Hepatocyte (in vitro differentiated cells): ENCODE data around the gene ZBTB4. TPM values are rescaled to one million over a fixed set of nuclear protein-coding genes. Genes with fewer than 3 reads are reported as not detected.

Source experiments
- DNase-seq: peaks from one replicate; pipeline ENCODE4 v3.0.0-alpha.2; 2016; ENCODE audit warnings: low spot score
- H2AFZ ChIP-seq: fragments of 200-600 bp; sonication (generic); 2 replicates; pipeline ENCODE4 v1.6.0; 2016; ENCODE audit warnings: antibody characterized with exemption, mild to moderate bottlenecking
- H3K27ac ChIP-seq: fragments of 200-600 bp; sonication (generic); 2 replicates; pipeline ENCODE4 v1.5.1; 2016; ENCODE audit warnings: mild to moderate bottlenecking
- H3K27me3 ChIP-seq: fragments of 200-600 bp; sonication (generic); 2 replicates; pipeline ENCODE4 v1.6.1; 2016
- H3K36me3 ChIP-seq: fragments of 200-600 bp; sonication (generic); replicated peaks from 2 replicates; pipeline ENCODE4 v1.5.1; 2016; ENCODE audit warnings: low read depth; ENCODE audit not compliant: insufficient read depth
- H3K4me1 ChIP-seq: fragments of 200-600 bp; sonication (generic); 2 replicates; pipeline ENCODE4 v1.5.1; 2016; ENCODE audit warnings: mild to moderate bottlenecking, moderate library complexity; ENCODE audit not compliant: insufficient read depth
- H3K4me2 ChIP-seq: fragments of 200-600 bp; sonication (generic); 2 replicates; pipeline ENCODE4 v1.6.0; 2016
- H3K4me3 ChIP-seq: fragments of 200-600 bp; sonication (generic); 2 replicates; pipeline ENCODE4 v1.5.1; 2016; ENCODE audit warnings: mild to moderate bottlenecking
- H3K79me2 ChIP-seq: fragments of 200-600 bp; sonication (generic); 2 replicates; pipeline ENCODE4 v1.6.0; 2017; ENCODE audit warnings: mild to moderate bottlenecking
- H3K9me2 ChIP-seq: fragments of 200-600 bp; sonication (generic); replicated peaks from 2 replicates; pipeline ENCODE4 v1.6.0; 2017; ENCODE audit warnings: mild to moderate bottlenecking; ENCODE audit not compliant: insufficient read depth
- H3K9me3 ChIP-seq: fragments of 200-600 bp; sonication (generic); 2 replicates; pipeline ENCODE4 v1.5.1; 2016; ENCODE audit warnings: low read depth, mild to moderate bottlenecking
- H4K20me1 ChIP-seq: fragments of 200-600 bp; sonication (generic); 2 replicates; pipeline ENCODE4 v1.6.0; 2016; ENCODE audit warnings: mild to moderate bottlenecking; ENCODE audit not compliant: insufficient read depth, poor library complexity, severe bottlenecking
- EZH2 ChIP-seq: fragments of 200-600 bp; sonication (generic); IDR thresholded peaks from 2 replicates; pipeline ENCODE4 v1.6.1; 2016; ENCODE audit warnings: antibody characterized with exemption, mild to moderate bottlenecking, borderline replicate concordance
- EZH2phosphoT487 ChIP-seq: fragments of 200-600 bp; sonication (generic); IDR thresholded peaks from one replicate; pipeline ENCODE4 v1.6.1; 2018; ENCODE audit warnings: antibody characterized with exemption, mild to moderate bottlenecking, low read depth, moderate library complexity; ENCODE audit not compliant: unreplicated experiment, severe bottlenecking
- WGBS: methylation state at CpG from one replicate; pipeline ENCODE4 v1.1.6; 2016; ENCODE audit warnings: low lambda C conversion rate; ENCODE audit errors: missing lambda C conversion rate; 5-methylcytosine and 5-hydroxymethylcytosine counted together
- polyA plus RNA-seq: library from polyadenylated mRNA; unstranded; fragments of >200 nt; fragmentation: Nextera tagmentation; extraction: Ambion mirVana; gene quantifications from 2 replicates; pipeline ENCODE4 v1.2.1, GENCODE V29; 2016
- total RNA-seq: library from RNA; depleted of rRNA; stranded (reverse); fragments of >200 nt; gene quantifications from 2 replicates; pipeline ENCODE4 v1.2.3, GENCODE V29; 2014
- TF ChIP-seq, protein P1 (sequence below): fragments of 200-600 bp; sonication (generic); IDR thresholded peaks from 2 replicates; pipeline ENCODE4 v1.5.1; 2016; ENCODE audit warnings: antibody characterized with exemption, mild to moderate bottlenecking; ENCODE audit not compliant: poor library complexity

Gene ZBTB4
- total and polyA plus RNA-seq, 2 experiments from 2014 or later = 20.8 to 27.1 TPM

DNA sequence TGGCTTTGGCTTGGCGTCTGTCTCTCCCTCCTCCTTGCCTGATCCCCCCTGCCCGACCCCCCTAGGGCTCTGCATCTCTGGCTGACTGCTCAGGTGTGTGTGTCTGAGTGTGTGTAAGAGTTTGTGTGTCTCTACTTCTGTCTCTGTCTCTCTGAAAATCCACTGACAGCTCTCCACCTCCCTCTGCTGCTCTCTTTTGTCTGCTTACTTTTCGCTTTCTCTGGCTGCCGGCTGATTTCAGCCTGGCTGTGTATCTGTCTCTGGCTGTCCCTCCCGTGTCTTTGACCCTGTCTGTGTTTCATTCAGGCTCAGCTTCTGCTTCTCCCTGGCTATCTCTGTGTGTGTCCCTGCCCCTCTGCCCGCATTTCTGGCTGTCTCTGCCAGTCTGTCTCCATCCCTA lies 63.1 kb downstream of the ZBTB4 start:
- H3K36me3 ChIP-seq = no peaks in the 10 kb centered on the region
- H3K4me1 ChIP-seq = no peaks in the 10 kb centered on the region
- H3K4me3 ChIP-seq = no peak overlapping the region
- 89% methylated on average over 6 of the region's 6 CpGs for WGBS
- TF ChIP-seq, protein P1, sequence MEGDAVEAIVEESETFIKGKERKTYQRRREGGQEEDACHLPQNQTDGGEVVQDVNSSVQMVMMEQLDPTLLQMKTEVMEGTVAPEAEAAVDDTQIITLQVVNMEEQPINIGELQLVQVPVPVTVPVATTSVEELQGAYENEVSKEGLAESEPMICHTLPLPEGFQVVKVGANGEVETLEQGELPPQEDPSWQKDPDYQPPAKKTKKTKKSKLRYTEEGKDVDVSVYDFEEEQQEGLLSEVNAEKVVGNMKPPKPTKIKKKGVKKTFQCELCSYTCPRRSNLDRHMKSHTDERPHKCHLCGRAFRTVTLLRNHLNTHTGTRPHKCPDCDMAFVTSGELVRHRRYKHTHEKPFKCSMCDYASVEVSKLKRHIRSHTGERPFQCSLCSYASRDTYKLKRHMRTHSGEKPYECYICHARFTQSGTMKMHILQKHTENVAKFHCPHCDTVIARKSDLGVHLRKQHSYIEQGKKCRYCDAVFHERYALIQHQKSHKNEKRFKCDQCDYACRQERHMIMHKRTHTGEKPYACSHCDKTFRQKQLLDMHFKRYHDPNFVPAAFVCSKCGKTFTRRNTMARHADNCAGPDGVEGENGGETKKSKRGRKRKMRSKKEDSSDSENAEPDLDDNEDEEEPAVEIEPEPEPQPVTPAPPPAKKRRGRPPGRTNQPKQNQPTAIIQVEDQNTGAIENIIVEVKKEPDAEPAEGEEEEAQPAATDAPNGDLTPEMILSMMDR = no peak
- TF ChIP-seq EZH2 (no peak), EZH2phosphoT487 (no peak)
- no peak overlapping the region for H2AFZ ChIP-seq
- H3K9me2 ChIP-seq = no peaks in the 10 kb centered on the region
- no peak overlapping the region for H3K4me2 ChIP-seq
- H3K27ac ChIP-seq = no peak overlapping the region
- no peaks in the 10 kb centered on the region for H3K9me3 ChIP-seq
- no peaks in the 10 kb centered on the region for H4K20me1 ChIP-seq
- H3K27me3 ChIP-seq = no peaks in the 10 kb centered on the region
- no peaks in the 10 kb centered on the region for H3K79me2 ChIP-seq
- DNase-seq = no peak

DNA sequence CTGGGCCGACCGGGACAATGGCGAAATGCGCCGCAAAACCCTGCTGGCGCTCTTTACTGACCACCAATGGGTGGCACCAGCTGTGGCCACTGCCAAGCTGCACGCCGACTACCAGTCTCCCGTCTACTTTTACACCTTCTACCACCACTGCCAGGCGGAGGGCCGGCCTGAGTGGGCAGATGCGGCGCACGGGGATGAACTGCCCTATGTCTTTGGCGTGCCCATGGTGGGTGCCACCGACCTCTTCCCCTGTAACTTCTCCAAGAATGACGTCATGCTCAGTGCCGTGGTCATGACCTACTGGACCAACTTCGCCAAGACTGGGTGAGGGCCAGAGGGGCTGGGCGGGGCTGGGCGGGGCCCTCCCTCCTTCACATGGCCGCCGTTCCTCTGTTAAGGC lies 63.6 kb downstream of the ZBTB4 start:
- H3K9me2 ChIP-seq = no peaks in the 10 kb centered on the region
- H3K4me1 ChIP-seq = no peaks in the 10 kb centered on the region
- no peak for TF ChIP-seq EZH2
- TF ChIP-seq EZH2phosphoT487 = no peak
- TF ChIP-seq, protein P1 = no peak
- WGBS = 96% methylated on average over 21 of the region's 23 CpGs
- no peak overlapping the region for H2AFZ ChIP-seq
- H3K36me3 ChIP-seq = no peaks in the 10 kb centered on the region
- H3K9me3 ChIP-seq = no peaks in the 10 kb centered on the region
- no peak for DNase-seq
- no peak overlapping the region for H3K27ac ChIP-seq
- no peak overlapping the region for H3K4me2 ChIP-seq
- H4K20me1 ChIP-seq = no peaks in the 10 kb centered on the region
- H3K4me3 ChIP-seq = no peak overlapping the region
- H3K27me3 ChIP-seq = no peaks in the 10 kb centered on the region
- no peaks in the 10 kb centered on the region for H3K79me2 ChIP-seq

DNA sequence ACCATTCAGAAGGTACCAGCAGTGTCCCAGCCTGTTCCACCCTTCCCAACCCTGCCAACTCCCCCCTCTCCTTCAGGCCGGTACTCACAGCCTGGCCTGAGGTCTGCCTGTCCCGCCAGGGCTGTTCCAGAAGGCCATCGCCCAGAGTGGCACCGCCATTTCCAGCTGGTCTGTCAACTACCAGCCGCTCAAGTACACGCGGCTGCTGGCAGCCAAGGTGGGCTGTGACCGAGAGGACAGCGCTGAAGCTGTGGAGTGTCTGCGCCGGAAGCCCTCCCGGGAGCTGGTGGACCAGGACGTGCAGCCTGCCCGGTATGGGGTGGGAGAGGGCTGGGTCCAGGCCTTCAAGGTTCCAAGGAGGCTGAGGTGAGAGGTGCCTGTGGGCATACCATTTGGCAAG lies 64.6 kb downstream of the ZBTB4 start:
- 88% methylated on average over 14 of the region's 14 CpGs for WGBS
- H4K20me1 ChIP-seq = no peaks in the 10 kb centered on the region
- H2AFZ ChIP-seq = no peak overlapping the region
- no peaks in the 10 kb centered on the region for H3K9me2 ChIP-seq
- TF ChIP-seq, protein P1 = no peak
- no peak for TF ChIP-seq EZH2phosphoT487
- no peak for TF ChIP-seq EZH2
- no peaks in the 10 kb centered on the region for H3K79me2 ChIP-seq
- H3K27ac ChIP-seq = no peak overlapping the region
- H3K27me3 ChIP-seq = no peaks in the 10 kb centered on the region
- no peaks in the 10 kb centered on the region for H3K36me3 ChIP-seq
- no peak for DNase-seq
- H3K9me3 ChIP-seq = no peaks in the 10 kb centered on the region
- H3K4me2 ChIP-seq = no peak overlapping the region
- H3K4me1 ChIP-seq = no peaks in the 10 kb centered on the region
- no peak overlapping the region for H3K4me3 ChIP-seq

DNA sequence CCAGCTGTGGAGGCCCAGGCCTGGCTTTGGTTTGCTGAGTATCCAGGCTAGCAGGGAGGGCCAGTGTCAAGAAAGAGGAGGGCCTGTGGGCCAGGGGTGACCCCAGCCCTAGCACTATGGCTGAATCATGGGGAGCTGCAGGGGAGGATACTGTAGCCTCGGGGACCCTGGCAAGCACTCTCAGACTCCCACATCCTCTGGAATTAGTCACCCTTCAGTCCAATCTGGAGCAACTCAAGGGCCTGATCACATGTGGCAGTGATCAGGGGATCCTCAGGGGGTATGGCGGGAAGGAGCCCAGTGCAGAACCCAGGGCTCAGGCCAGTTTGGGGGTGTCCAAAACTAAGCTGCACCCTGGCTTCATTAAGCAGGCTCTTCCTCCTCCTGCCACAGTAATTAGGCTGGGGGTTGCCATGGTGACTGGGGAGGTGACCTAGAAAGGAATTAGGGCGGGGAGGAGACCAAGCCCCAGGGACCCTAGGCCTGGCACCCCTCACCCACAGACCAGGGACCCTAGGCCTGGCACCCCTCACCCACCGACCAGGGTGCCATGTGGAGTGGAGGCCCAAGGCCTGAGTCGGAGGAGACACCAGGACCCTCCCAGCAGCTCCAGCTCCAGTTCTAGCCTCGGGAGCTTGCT lies 66.0 kb downstream of the ZBTB4 start:
- Histone ChIP-seq H3K4me1 (no peaks in the 10 kb centered on the region), H3K27ac (no peak overlapping the region), H4K20me1 (no peaks in the 10 kb centered on the region), H3K9me3 (no peaks in the 10 kb centered on the region), H3K4me3 (no peak overlapping the region), H3K79me2 (no peaks in the 10 kb centered on the region), H3K4me2 (no peak overlapping the region), H2AFZ (no peak overlapping the region), H3K9me2 (no peaks in the 10 kb centered on the region), H3K27me3 (no peaks in the 10 kb centered on the region), H3K36me3 (no peaks in the 10 kb centered on the region)
- no peak for DNase-seq
- TF ChIP-seq EZH2 (no peak), EZH2phosphoT487 (no peak)
- TF ChIP-seq, protein P1 = no peak
- 88% methylated on average over 6 of the region's 6 CpGs for WGBS
